NCI-H146 treated with DMSO at 0.1 percent for 48 hours (cell line): ENCODE results near the gene ZFYVE26.
A peak's percentile ranks its signal among the peaks of the same experiment; 100 is the strongest.
"Not testable (repeated sequence)": the region's sequence is repeated elsewhere in the genome, so short reads cannot be mapped to it uniquely, and the experiment has no call there.

Source experiments
- DNase-seq: peaks from one replicate; lab custom pipeline; 2025; ENCODE audit not compliant: unreplicated experiment; lab: John Stamatoyannopoulos, UW

The ZFYVE26 gene

DNA sequence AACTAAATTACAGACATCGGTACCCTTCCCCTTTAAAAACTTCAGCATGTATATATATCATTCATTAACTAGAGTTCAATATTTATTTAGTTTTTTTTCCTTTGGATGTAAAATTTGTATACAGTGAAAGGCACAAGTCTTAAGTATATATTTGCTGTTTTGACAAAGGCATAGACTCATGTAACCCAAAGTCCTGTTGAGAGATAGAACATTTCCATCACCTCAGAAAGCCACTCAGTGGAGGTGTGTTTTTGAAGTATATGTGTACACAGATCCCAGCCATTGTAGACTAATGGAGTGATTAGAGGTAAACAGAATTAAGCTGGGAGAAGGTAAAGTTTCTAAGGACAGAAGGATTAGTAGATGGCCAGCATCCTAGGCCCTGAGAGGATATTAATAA, 99.3 kb downstream of the ZFYVE26 start:
- DNase-seq = no peak

DNA sequence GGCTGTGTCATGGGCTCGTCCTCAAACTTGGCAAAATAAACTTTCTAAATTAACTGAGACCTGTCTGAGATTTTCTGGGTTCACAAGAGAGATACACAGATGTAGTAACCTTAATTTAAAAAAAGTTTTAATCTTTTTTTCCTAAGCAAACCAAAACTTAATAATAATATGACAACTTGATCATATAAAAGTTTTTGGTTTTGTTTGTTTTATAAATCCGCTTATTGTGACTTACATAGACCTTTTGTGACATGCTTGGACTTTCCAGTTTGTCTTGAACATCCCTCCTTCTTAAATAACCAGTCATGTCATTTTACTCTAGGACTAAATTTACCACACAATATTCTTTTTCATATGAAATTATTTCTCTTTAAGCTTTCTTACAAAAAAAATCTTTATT, 106.2 kb downstream of the ZFYVE26 start:
- DNase-seq = no peak

DNA sequence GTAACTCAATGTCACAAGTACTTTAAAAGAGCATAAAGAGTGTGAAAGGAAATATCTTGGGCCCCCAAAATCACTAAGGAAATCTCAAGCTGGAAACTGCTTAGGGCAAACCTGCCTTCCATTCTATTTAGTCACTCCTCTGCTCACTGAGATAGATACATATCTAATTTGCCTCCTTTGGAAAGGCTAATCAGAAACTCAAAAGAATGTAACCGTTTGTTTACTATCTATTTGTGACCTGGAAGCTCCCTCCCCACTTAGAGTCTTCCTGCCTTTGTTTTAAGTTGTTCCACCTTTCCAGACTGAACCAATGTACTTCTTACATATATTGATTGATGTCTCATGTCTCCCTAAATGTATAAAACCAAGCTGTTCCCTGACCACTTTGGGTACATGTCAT, 106.6 kb downstream of the ZFYVE26 start:
- not testable (repeated sequence) for DNase-seq

DNA sequence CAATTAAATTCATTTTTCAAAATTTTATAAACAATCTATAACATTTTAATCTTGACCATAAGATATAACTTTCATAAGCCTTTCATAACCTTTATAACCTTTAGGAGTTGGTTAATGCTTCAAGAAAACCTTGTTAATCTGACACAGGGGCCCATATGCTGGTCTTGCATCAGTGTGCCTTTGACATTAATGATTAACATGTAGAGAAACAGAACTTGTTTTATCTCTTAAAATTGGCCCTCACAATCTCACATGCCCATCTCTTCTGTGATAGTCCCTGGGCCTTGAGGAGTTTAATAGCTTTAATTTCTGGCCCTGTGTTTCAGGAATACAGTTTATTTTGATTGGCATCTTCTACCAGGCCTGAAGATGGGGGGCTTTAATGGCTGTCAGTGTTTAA, 107.0 kb downstream of the ZFYVE26 start:
- DNase-seq = not testable (repeated sequence)

DNA sequence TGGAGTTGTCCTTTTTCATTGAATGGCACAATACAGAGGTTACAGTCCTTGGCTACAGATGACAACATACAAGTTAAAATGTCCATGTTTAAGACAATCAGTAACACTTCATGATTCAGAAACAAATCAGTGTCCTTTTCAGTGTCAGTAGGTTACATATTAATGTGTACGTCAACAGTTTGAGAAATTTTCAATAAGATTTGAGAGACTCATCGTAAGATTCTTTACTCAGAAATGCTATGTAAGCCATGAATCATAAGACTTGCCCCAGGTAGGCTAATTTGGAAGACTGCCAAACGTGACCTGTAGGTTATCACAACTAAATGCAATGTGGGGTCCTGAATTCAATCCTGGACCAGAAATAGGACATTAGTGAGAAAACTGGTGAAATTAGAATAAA, 111.2 kb downstream of the ZFYVE26 start:
- no peak for DNase-seq

DNA sequence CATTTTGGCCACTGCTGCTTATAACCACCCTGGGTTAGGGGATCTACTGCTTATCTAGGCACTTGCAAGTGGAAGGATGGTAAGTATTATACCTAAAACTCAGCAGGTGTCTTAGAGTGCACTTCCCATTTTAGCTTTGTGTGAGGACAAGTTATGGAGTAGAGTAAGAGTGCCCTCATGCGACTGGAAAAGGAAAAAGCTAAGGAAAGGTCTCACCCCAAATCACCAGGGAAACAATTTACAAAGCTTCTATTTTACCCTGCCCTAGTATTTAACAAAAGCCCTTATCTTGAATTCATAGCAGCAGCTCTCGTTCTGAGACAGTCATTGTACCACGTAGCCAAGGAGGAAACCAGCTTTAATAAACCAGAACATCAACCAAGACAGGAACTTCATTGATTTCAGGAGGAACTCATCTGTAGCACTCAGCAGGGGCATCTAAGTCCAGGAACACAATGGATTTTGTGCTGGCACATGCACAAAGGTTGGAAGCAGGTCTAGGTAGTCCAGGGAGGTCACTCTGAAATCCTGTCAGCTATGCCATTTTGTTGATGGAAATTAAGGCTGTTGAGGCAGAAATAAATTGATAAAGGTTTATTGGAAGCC, 111.8 kb downstream of the ZFYVE26 start:
- DNase-seq = peak; percentile 39

DNA sequence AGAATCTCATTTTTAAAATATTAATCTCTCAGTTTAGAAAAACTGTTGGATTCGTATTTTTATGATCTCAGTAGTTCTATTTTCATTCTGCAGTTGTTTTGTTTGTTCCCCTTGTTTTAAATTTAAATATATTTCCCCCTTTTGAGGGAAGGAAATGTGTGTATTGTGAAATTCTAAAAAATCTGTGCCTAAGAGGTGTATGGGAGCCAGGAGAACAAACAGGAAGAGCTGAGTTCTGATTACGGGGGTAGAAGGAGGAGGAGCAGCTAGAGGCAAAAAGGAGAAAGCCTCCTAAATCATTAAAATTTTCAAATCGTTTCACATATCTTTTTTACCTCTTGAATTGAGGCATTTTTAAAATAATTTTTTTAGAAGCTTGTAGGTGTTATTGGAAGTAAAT, 112.4 kb downstream of the ZFYVE26 start:
- no peak for DNase-seq

DNA sequence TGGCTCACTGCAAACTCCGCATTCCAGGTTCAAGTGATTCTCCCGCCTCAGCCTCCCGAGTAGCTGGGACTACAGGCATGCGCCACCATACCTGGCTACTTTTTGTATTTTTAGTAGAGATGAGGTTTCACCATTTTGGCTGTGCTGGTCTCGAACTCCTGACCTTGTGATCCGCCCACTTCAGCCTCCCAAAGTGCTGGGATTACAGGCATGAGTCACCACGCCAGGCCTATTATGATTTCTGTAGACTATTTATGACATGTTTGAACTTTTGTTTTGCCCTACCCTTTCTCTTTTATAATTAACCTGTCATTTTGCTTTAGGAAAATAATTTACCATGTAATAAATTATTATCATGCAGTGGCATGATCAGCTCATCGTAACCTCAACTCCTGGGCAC, 114.9 kb downstream of the ZFYVE26 start, which contains the start of gene RDH12:
Gene RDH12 (plus strand): TSS at position 395 of the 400 bp plus-strand sequence. CDS start 20,757 bp downstream, outside the sequence.
- DNase-seq = not testable (repeated sequence)

DNA sequence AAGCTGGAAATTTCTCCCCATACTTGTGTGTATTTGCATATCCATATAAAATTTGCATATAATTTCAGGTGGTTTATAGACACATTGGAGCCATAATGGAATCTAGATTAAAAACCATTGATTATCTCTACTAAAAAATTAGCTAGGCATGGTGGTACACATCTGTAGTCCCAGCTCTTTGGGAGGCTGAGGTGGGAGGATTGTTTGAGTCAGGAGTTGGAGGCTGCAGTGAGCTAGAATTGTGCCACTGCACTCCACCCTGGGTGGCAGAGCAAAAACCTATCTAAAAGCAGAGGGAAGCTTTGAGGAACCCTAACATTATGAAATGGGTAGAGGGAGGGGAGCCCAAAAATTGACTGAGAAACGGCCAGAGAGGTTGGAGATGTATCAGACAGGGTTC, 118.2 kb downstream of the ZFYVE26 start:
- no peak for DNase-seq

DNA sequence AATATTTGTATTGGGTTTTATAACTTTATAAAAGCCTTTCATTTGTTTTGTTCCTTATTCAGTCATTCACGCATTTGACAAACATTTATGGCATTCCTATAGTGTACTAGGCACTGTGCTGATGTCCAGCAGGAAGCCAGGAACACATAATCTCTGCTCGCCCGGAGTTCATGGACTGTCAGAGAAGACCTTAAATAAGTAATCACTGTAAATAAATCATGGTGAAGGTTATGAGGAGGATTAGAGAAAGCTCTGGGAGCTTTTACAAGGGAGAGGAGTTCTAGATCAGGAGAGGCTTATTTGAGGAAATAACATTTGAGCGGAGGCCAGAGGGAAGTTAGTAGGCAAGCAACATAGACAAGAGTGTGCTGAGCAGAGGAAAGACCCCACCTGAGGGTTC, 119.4 kb downstream of the ZFYVE26 start:
- no peak for DNase-seq
